Panc1 (cell line): ENCODE data around the gene ZNF185. TPM values are rescaled to one million over a fixed set of nuclear protein-coding genes. Genes with fewer than 3 reads are reported as not detected.

Source experiments
- ATAC-seq: fragments of 200-7000 bp; cut with Tn5 transposase; 2 replicates; pipeline ENCODE4 v1.9.1; 2020; ENCODE audit warnings: mild to moderate bottlenecking, moderate library complexity
- BruUV-seq: library from RNA; stranded (reverse); fragments of 400-500 nt; replicated peaks from 2 replicates; lab custom pipeline; 2021; lab: Mats Ljungman, UMichigan
- CTCF ChIA-PET: fragments of 300-600 bp; sonication (Branson Sonifier 250); formaldehyde crosslinking; loops from one replicate; lab custom pipeline; 2022; ENCODE audit warnings: antibody characterized with exemption; lab: Charles Lee
- POLR2A ChIA-PET: fragments of 300-600 bp; sonication (Branson Sonifier 250); formaldehyde crosslinking; loops from one replicate; lab custom pipeline; 2022; ENCODE audit warnings: antibody characterized with exemption; lab: Charles Lee
- DNase-seq: peaks from one replicate; pipeline ENCODE4 v3.0.0-alpha.2; 2010; ENCODE audit warnings: low read depth, low spot score
- H3K27ac ChIP-seq: 2 replicates; pipeline ENCODE4 v1.5.1; 2011; ENCODE audit warnings: mild to moderate bottlenecking, low read length, inconsistent platforms
- H3K27me3 ChIP-seq: fragments of 200-500 bp; sonication (Bioruptor generic); 2 replicates; pipeline ENCODE4 v1.6.0; 2014; ENCODE audit warnings: low read length, inconsistent platforms; ENCODE audit not compliant: control insufficient read depth, insufficient read depth
- H3K36me3 ChIP-seq: fragments of 200-500 bp; sonication (Bioruptor generic); 2 replicates; pipeline ENCODE4 v1.5.1; 2014; ENCODE audit warnings: inconsistent platforms, mild to moderate bottlenecking, low read length, moderate library complexity; ENCODE audit not compliant: control insufficient read depth, insufficient read depth
- H3K4me1 ChIP-seq: 2 replicates; pipeline ENCODE4 v1.5.1; 2011; ENCODE audit warnings: inconsistent platforms, mild to moderate bottlenecking, low read length, moderate library complexity; ENCODE audit not compliant: control insufficient read depth, insufficient read depth
- H3K4me3 ChIP-seq, 2 experiments: 2 replicates each; pipeline ENCODE4 v1.5.1; 2011 to 2012; ENCODE audit warnings: low read depth in 2 of 2, low read length in 2 of 2, mild to moderate bottlenecking in 2 of 2, inconsistent platforms in 1 of 2, moderate library complexity in 1 of 2
- H3K9me3 ChIP-seq: fragments of 200-500 bp; sonication (Bioruptor generic); 2 replicates; pipeline ENCODE4 v1.5.1; 2014; ENCODE audit warnings: low read depth, mild to moderate bottlenecking, inconsistent platforms, low read length, moderate library complexity; ENCODE audit not compliant: control insufficient read depth, insufficient read depth
- POLR2AphosphoS5 ChIP-seq: IDR thresholded peaks from 2 replicates; pipeline ENCODE4 v1.6.1; 2012; ENCODE audit warnings: mild to moderate bottlenecking, low read depth, low read length, moderate library complexity
- SIN3A ChIP-seq: IDR thresholded peaks from 2 replicates; pipeline ENCODE4 v1.6.1; 2012; ENCODE audit warnings: low read depth, mild to moderate bottlenecking, low read length, moderate library complexity, borderline replicate concordance; ENCODE audit not compliant: insufficient read depth
- TCF7L2 ChIP-seq: IDR thresholded peaks from 2 replicates; pipeline ENCODE4 v1.6.1; 2011; ENCODE audit warnings: mild to moderate bottlenecking, low read depth, low read length, inconsistent platforms
- in situ Hi-C: cut with HindIII; loops from 2 replicates; pipeline ENCODE4 v1.10.0; 2016; ENCODE audit warnings: low sequenced_read_pairs, low pct_unique_long_range_greater_than_20kb
- intact Hi-C: fragments of 100-400 bp; cut with micrococcal nuclease; formaldehyde crosslinking; loops from one replicate; pipeline ENCODE4 v1.10.0; 2022; ENCODE audit not compliant: unreplicated experiment
- total RNA-seq: library from RNA; stranded (reverse); gene quantifications from one replicate; pipeline ENCODE4 v1.2.1, GENCODE V29; 2021; ENCODE audit not compliant: unreplicated experiment
- TF ChIP-seq, protein P1 (sequence below), 2 experiments: IDR thresholded peaks; 2 replicates each; pipeline ENCODE4 v1.6.1; 2011 to 2012; ENCODE audit warnings: low read depth in 2 of 2, control low read depth in 1 of 2, low read length in 1 of 2, mild to moderate bottlenecking in 1 of 2, moderate library complexity in 1 of 2; ENCODE audit not compliant: insufficient read depth in 1 of 2
- TF ChIP-seq, protein P2 (sequence below): fragments of 450-650 bp; IDR thresholded peaks from 2 replicates; pipeline ENCODE4 v1.5.1; 2017; ENCODE audit warnings: mild to moderate bottlenecking

The ZNF185 gene
- total RNA-seq, 1 experiment from 2014 or later, result 5.4 TPM

DNA sequence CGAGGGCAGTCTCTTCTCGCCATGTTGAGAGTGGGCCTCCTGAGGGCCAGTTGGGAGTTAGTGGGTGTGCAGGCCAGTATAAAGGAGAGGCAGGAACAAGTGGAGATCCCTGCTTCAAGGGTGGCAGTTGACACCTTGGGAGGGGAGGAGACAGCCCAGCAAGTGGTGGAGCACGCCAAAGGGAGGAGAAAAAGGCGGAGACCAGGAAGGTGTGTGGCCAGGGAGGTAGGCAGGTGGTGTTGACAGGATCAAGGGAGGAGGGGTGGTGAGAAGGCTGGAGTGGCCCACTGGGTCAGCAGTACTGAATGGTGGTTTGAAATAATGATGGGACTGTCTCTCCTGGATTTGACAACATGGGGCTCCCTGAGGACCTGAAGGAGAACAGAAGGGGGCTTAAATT lies 32.6 kb downstream of the ZNF185 start:
- Histone ChIP-seq H3K9me3 (no peaks in the 10 kb centered on the region), H3K36me3 (no peaks in the 10 kb centered on the region), H3K27ac (no peak overlapping the region), H3K4me1 (peaks cover 9% of the 10 kb centered on the region; the same call in 1 of the 2 replicates), H3K27me3 (no peaks in the 10 kb centered on the region), H3K4me3 (no peak overlapping the region)
- ChIA-PET POLR2A (no interaction called here), CTCF (interaction anchor here (0.5 kb wide), 2 partner anchors 25 to 542 kb away, joined by 7 to 8 read pairs; no protein-coding TSS in a partner anchor)
- TF ChIP-seq POLR2AphosphoS5, result no peak
- TF ChIP-seq, protein P1, sequence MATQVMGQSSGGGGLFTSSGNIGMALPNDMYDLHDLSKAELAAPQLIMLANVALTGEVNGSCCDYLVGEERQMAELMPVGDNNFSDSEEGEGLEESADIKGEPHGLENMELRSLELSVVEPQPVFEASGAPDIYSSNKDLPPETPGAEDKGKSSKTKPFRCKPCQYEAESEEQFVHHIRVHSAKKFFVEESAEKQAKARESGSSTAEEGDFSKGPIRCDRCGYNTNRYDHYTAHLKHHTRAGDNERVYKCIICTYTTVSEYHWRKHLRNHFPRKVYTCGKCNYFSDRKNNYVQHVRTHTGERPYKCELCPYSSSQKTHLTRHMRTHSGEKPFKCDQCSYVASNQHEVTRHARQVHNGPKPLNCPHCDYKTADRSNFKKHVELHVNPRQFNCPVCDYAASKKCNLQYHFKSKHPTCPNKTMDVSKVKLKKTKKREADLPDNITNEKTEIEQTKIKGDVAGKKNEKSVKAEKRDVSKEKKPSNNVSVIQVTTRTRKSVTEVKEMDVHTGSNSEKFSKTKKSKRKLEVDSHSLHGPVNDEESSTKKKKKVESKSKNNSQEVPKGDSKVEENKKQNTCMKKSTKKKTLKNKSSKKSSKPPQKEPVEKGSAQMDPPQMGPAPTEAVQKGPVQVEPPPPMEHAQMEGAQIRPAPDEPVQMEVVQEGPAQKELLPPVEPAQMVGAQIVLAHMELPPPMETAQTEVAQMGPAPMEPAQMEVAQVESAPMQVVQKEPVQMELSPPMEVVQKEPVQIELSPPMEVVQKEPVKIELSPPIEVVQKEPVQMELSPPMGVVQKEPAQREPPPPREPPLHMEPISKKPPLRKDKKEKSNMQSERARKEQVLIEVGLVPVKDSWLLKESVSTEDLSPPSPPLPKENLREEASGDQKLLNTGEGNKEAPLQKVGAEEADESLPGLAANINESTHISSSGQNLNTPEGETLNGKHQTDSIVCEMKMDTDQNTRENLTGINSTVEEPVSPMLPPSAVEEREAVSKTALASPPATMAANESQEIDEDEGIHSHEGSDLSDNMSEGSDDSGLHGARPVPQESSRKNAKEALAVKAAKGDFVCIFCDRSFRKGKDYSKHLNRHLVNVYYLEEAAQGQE (IDR thresholded peaks at IDR 0.05; ENCODE audit: insufficient read depth in 1 of 2, low read depth in 2 of 2, low read length in 1 of 2), result no peak
- TF ChIP-seq TCF7L2, result no peak
- TF ChIP-seq SIN3A, result no peak
- TF ChIP-seq, protein P2, sequence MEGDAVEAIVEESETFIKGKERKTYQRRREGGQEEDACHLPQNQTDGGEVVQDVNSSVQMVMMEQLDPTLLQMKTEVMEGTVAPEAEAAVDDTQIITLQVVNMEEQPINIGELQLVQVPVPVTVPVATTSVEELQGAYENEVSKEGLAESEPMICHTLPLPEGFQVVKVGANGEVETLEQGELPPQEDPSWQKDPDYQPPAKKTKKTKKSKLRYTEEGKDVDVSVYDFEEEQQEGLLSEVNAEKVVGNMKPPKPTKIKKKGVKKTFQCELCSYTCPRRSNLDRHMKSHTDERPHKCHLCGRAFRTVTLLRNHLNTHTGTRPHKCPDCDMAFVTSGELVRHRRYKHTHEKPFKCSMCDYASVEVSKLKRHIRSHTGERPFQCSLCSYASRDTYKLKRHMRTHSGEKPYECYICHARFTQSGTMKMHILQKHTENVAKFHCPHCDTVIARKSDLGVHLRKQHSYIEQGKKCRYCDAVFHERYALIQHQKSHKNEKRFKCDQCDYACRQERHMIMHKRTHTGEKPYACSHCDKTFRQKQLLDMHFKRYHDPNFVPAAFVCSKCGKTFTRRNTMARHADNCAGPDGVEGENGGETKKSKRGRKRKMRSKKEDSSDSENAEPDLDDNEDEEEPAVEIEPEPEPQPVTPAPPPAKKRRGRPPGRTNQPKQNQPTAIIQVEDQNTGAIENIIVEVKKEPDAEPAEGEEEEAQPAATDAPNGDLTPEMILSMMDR, result no peak
- intact Hi-C loops (no loop called here), in situ Hi-C loops (no loop called here)
- no peak for DNase-seq
- no TSS peak for BruUV-seq
- ATAC-seq, result no peak

DNA sequence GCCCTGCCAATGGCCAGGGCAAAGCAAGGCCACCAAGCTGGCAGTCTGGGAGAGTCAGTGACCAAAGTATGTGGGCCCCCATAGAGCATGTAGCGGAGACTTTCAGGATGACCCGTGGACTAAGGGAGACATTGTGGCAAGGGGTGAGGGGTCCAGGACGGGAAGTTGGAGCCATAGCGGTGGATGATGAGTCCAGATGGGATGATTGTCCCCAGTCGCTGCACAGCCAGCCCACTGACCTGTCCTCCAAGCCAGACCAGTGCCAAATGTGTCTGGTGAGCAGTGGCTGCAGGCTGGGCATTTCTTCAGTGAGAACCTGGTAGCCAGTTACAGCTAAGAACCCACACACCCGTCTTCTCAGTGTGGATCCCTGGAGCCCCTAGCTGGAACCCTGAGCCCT lies 34.3 kb downstream of the ZNF185 start:
- POLR2A ChIA-PET, result no interaction called here
- DNase-seq, result no peak
- H3K36me3 ChIP-seq, result no peaks in the 10 kb centered on the region
- no peak overlapping the region for H3K4me3 ChIP-seq
- no peak for ATAC-seq
- in situ Hi-C loops, result no loop called here
- TF ChIP-seq, protein P1 (IDR thresholded peaks at IDR 0.05; ENCODE audit: insufficient read depth in 1 of 2, low read depth in 2 of 2, low read length in 1 of 2), result no peak
- TF ChIP-seq SIN3A (no peak), POLR2AphosphoS5 (no peak), TCF7L2 (no peak)
- TF ChIP-seq, protein P2, result no peak
- no peaks in the 10 kb centered on the region for H3K4me1 ChIP-seq
- no peak overlapping the region for H3K27ac ChIP-seq
- no peaks in the 10 kb centered on the region for H3K9me3 ChIP-seq
- CTCF ChIA-PET, result no interaction called here
- BruUV-seq, result no TSS peak
- H3K27me3 ChIP-seq, result no peaks in the 10 kb centered on the region
- intact Hi-C loops, result no loop called here
